G401 (cell line): Measurements from ENCODE around the gene ZMYND11. TPM values are rescaled to one million over a fixed set of nuclear protein-coding genes. Genes with fewer than 3 reads are reported as not detected.
A peak's percentile ranks its signal among the peaks of the same experiment; 100 is the strongest.
"Not testable (repeated sequence)": the region's sequence is repeated elsewhere in the genome, so short reads cannot be mapped to it uniquely, and the experiment has no call there.

Experiments used
- DNase-seq: peaks from one replicate; pipeline ENCODE4 v3.0.0-alpha.2; 2015; ENCODE audit warnings: low spot score
- in situ Hi-C: cut with HindIII; loops from 2 replicates; pipeline ENCODE4 v1.10.0; 2016; ENCODE audit warnings: low sequenced_read_pairs, mixed read lengths
- total RNA-seq: library from RNA; depleted of rRNA; stranded (reverse); fragments of >200 nt; shearing (Covaris generic); gene quantifications from 2 replicates; pipeline ENCODE4 v1.2.3, GENCODE V29; 2014

Gene ZMYND11
- total RNA-seq, 1 experiment from 2014 or later = 50.4 TPM

DNA sequence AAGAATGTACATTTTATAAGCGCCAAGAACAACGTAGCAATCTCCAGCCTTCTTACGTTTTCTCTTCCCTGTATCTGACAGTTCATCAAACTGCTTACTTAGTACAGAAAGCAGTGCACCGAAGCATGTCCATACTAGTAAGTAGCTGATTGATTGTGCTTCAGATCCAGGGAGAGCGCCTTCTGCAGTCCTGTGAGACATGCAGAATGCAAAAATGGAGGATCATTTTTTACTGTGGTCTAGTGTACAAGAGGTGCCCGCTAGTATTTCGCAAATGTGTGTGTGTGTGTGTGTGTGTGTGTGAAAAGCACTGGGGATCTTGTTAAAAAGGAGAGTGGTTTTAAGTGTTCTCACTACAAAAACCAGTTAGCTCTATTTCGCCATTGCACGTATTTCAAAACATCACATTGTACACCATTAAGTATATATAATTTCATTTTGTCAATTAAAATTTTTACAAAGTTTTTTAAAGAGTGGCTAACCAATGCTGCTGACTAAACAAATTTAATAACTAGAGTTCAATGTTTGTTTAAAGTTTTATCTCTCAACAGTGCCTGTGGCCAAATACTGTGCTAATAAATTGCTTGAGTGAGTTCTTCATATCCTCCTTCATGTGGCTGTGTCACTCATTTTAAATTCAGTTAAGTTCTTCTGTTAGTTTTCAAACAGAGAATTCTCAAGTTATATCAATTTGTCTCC is 99.6 kb downstream of the ZMYND11 start:
- no peak for DNase-seq
- in situ Hi-C loops = no loop called here

DNA sequence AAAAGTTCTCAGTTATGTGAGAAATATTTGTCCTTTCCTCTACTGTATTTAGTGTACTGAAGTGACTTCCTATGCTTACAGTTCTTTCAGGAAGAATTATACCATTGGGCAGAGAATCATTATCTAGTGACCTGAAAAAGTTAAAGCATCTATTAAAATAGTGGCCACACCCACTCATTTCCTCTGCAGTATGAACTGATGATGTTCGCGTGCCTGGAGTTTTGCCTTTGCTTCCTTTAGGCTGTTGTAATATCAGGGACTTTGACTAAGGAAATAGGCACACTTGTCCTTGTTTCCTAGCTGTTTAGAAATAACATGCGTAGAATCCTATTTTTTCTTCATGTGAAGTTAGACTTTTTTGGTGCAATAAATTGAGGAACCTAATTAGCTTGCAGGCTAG is 100.7 kb downstream of the ZMYND11 start:
- in situ Hi-C loops = no loop called here
- DNase-seq = no peak

DNA sequence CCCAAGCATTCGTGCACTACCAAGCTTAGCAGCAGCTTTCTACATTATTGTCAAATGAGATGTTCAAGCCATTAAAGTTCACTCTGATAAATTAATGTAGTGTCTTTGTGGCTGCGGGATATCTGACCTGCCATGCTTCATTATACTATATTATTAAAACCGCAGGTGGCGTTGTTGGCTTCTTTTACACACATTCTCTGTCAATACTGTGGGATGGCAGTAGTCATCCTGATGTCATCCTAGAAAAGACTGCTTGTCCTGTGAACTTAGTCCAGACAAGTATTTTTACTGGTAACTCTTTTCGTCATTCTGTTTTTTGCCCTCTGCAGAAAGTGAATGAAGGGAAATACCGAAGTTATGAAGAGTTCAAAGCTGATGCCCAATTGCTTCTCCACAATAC is 103.9 kb downstream of the ZMYND11 start:
- DNase-seq = no peak
- in situ Hi-C loops = no loop called here

- in situ Hi-C loops = no loop called here
- peak; percentile 46 for DNase-seq
Observed at GRCh38 chr10:241451-241850, 106.2 kb downstream of the ZMYND11 start.

DNA sequence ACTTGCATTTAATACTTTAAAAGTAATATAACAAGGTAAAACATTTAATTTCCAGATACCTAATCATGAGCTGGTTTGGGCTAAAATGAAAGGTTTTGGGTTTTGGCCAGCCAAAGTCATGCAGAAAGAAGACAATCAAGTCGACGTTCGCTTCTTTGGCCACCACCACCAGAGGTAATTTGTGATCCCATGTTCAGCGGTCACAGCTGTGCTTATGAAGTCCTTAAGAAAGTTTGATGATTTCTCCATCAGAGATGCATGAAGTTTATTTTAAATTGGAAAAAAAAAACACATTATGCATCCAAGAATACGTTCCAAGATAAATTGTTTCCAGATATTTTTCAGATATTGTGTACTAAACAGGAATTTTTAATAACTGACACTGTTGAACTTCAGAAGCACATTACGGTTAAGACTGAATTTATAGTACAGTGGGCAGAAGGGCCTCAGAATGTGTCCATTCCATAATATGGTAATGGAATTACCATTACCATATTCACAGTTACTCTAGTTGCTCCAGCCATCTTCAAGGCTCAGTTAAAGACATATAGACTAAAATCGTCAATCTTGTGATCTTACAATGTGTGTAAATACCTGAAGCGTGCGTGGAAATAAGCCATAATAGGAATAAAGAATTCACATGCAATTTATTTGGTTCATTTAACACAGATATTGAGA is 106.8 kb downstream of the ZMYND11 start:
- in situ Hi-C loops = no loop called here
- no peak for DNase-seq

DNA sequence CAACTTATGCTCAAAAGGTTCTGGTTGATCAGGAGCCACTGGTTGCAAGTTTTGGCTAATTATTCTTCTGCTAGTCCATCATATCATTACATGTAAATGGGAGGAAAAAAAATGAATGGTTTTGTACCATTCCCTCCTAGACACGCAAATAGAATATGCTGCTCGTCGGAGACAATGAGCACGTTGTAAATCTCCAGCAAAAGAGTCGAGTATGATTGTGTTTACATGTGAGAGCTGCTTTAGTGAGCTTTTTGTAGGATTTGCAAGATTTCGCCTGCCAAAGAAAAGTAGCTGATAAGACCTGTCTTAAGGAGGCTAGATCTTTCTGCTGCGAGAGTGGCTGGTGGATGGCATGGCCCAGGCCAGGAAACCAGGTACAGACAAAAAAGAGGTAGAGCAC is 109.0 kb downstream of the ZMYND11 start:
- DNase-seq = no peak
- in situ Hi-C loops = no loop called here

DNA sequence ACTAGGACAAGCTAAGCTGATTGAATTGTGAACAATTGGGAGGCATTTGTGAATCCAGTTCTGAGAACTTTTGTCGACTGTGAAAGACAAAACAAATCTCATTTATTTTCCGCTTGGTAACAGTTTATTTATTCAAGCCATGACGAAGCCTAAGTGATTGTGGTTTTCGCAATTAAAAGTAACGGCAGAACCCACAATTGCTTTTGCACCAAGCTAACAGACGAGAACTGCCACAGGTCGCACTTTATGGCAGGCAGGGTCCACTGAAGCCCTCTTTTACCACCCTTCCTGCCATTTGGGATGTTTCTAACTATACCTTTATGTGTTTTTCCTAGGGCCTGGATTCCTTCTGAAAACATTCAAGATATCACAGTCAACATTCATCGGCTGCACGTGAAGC is 111.2 kb downstream of the ZMYND11 start:
- in situ Hi-C loops = no loop called here
- DNase-seq = no peak

DNA sequence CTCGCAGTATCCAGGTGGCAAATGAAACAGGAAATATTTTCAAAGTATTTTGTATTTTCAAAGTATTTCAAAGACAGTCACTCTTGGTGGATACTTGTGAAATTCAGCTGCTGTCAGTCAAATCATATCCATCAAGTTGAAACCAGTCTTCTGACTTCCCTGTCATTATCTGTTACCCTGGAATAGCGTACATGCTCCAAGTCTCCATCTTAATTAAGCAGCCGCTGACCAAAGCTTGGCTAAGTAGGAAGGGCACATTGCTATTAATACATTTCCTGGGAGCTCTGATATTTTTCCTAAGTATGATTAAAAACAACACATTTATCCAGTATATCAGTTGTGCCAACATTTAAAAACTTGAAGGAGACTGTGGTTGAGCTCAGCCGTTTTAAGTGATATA is 112.2 kb downstream of the ZMYND11 start:
- DNase-seq = no peak

DNA sequence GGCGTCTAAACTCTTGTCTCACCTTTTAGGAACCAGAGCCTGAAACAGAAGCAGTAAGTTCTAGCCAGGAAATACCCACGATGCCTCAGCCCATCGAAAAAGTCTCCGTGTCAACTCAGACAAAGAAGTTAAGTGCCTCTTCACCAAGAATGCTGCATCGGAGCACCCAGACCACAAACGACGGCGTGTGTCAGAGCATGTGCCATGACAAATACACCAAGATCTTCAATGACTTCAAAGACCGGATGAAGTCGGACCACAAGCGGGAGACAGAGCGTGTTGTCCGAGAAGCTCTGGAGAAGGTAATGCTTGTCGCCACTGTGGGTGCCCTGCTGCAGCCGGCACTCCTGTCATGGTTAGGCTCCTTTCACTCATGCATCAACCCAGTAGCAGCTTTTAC is 113.1 kb downstream of the ZMYND11 start:
- in situ Hi-C loops = no loop called here
- no peak for DNase-seq

More for the DNA sequence above, 112.2 kb downstream of the ZMYND11 start:
- in situ Hi-C loops = no loop called here

GRCh38 chr10:251982-252582 is 116.8 kb downstream of the ZMYND11 start:
- in situ Hi-C loops = no loop called here
- peak; percentile 85 for DNase-seq

DNA sequence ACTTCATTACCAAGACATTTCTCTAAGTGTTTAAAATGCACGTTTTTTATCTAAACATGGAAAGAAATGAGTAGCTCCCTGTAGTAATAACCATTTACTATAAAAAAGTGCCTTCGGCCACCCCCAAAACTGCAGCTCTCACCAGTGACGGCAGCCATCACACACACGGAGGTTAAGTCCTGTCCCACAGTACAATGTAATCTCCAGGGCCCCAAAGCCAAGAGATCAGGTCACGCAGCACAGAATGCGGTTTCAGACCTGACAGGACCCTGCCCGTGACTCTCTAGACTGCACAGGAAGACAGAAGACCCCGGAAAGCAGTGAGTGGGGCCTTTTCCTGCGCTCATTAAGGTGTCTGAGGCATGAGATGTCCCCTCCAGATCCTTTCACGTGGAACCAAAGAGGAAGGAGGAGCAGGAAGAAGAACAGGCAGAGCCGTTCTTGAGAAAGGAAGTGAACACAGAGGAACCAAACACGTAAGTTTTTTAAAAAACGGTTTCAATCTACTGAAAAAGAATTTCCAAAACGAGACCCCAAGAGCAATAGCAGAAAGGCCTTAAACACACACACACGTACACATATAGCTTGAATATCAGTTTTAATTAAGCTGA is 125.7 kb downstream of the ZMYND11 start:
- DNase-seq = no peak
- in situ Hi-C loops = no loop called here

DNA sequence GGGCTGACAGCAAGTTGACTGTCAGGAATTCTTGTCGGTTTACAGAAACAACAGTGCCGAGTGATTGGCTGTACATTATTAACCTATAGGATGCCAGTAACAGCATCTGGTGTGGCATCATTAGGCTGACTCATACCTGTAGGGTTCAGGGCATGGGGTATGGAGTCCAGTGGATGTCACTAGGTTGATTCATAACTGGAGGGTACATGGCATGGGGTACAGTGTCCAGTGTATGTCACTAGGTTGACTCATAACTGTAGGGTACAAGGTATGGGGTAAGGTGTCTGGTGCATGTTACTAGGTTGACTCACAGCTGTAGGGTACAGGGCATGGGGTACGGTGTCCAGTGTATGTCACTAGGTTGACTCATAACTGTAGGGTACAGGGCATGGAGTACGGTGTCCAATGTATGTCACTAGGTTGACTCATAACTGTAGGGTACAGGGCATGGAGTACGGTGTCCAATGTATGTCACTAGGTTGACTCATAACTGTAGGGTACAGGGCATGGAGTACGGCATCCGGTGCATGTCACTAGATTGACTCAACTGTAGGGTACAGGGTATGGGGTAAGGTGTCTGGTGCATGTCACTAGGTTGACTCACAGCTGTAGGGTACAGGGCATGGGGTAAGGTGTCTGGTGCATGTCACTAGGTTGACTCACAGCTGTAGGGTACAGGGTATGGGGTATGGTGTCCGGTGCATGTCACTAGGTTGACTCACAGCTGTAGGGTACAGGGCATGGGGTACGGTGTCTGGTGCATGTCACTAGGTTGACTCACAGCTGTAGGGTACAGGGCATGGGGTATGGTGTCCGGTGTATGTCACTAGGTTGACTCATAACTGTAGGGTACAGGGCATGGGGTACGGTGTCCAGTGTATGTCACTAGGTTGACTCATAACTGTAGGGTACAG is 129.2 kb downstream of the ZMYND11 start:
- in situ Hi-C loops, DNase-seq: not testable (repeated sequence)

- DNase-seq, in situ Hi-C loops: not testable (repeated sequence)
Observed at GRCh38 chr10:265074-265440, 129.8 kb downstream of the ZMYND11 start.

DNA sequence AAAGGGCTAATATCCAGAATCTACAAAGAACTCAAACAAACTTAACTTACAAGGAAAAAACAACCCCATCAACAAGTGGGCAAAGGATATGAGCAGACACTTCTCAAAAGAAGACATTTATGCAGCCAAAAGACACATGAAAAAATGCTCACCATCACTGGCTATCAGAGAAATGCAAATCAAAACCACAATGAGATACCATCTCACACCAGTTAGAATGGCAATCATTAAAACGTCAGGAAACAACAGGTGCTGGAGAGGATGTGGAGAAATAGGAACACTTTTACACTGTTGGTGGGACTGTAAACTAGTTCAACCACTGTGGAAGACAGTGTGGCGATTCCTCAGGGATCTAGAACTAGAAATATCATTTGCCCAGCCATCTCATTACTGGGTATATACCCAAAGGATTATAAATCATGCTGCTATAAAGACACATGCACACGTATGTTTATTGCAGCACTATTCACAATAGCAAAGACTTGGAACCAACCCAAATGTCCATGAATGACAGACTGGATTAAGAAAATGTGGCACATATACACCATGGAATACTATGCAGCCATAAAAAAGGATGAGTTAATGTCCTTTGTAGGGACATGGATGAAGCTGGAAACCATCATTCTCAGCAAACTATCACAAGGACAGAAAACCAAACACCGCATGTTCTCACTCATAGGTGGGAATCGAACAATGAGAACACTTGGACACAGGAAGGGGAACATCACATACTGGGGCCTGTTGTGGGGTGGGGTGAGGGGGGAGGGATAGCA is 130.7 kb downstream of the ZMYND11 start:
- in situ Hi-C loops = not testable (repeated sequence)

DNA sequence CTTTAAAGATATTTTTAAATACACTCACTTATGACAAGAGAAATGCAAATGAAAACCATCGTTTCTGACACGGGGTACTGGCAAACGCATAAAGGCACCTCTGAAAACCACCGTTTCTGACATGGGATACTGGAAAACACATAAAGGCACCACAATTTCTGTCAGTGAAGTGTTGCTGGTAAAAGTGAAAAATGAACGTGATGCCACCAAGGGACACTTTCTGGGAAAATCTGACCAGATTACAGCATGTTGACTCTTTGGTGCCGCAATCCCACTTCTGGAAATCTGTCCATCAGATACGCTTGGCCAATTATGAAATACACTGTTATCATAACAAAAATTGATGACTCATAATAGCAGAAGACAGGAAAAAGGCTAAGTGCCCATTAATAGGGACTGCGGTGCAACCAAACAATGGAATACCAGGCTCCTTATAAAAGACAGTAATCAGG is 131.7 kb downstream of the ZMYND11 start:
- in situ Hi-C loops = no loop called here
- no peak for DNase-seq

More for the DNA sequence above, 130.7 kb downstream of the ZMYND11 start:
- not testable (repeated sequence) for DNase-seq

GRCh38 chr10:267705-268104 is 132.4 kb downstream of the ZMYND11 start:
- DNase-seq = no peak
- in situ Hi-C loops = no loop called here

GRCh38 chr10:269440-270074 is 134.3 kb downstream of the ZMYND11 start:
- DNase-seq = no peak
- in situ Hi-C loops = no loop called here

DNA sequence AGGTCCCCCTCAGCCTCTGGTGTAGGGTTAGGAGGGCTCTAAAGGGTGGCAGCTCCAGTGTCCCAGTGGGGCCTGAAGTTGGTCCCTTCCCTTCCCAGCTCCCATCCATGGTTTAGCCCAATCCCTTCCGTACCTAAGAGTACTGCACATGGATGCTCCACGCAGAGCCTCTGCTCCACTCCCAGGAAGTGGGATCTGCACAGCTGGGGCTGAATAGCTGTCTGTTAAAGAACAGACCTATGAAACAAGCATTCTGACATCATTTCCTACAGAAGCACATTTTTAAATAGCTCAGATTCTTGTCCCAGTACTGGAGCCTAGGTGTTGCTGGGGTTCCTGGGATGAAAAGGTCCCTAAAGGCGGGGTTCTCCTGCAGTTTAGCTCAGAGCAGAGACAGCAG is 135.9 kb downstream of the ZMYND11 start:
- DNase-seq = no peak
- in situ Hi-C loops = no loop called here
